BE2C (cell line): ENCODE data around the gene ZNF608.

Source experiments
- DNase-seq: peaks from one replicate; pipeline ENCODE4 v3.0.0-alpha.2; 2020
- H3K27me3 ChIP-seq: fragments of 250-450 bp; sonication (Bioruptor Pico); 2 replicates; pipeline ENCODE4 v1.5.1; 2020; ENCODE audit warnings: mild to moderate bottlenecking
- H3K36me3 ChIP-seq: fragments of 250-450 bp; sonication (Bioruptor Pico); 2 replicates; pipeline ENCODE4 v1.5.1; 2020; ENCODE audit warnings: mild to moderate bottlenecking
- H3K4me1 ChIP-seq: fragments of 250-450 bp; sonication (Bioruptor Pico); 2 replicates; pipeline ENCODE4 v1.5.1; 2020
- H3K4me3 ChIP-seq: 2 replicates; pipeline ENCODE4 v1.5.1; 2011; ENCODE audit warnings: low read depth, low read length
- H3K9me3 ChIP-seq: fragments of 250-450 bp; sonication (Bioruptor Pico); 2 replicates; pipeline ENCODE4 v1.5.1; 2020
- TF ChIP-seq, protein P1 (sequence below): IDR thresholded peaks from 2 replicates; pipeline ENCODE4 v1.5.1; 2012; ENCODE audit warnings: mild to moderate bottlenecking, low read depth, low read length

The ZNF608 gene

DNA sequence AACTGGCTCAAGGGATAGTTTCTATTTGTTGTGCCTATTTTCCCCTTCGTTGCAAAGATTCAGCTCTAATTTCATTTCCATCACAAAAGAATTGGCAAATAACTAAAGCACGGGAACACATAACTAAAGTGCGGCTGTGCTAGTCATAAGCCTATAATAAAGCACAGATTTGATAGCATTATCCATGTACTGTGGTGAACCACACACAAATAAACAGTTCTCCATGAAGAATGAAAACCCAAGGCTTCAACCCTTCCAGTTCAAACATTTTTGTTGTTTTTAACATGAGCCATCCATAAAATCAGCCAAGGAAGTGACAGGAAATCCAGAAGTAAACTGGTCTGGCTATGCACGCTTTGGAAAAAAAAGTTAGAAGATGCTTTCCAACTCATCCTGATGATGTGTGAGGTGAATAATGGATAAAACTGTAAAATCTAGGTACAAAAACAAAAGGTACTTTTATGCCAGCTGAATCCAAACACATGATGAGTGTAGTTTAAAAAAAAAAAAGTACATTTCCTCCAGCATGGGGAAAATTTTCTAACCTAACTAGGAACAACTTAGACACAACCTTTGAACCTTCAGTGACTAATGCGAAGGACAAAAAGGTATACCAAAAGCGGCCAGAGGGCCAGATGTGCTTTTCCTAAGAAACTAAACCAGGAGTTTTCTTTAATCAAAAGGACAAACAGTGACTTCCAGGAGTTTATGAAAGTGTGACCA, 10.2 kb downstream of the ZNF608 start:
- TF ChIP-seq, protein P1, sequence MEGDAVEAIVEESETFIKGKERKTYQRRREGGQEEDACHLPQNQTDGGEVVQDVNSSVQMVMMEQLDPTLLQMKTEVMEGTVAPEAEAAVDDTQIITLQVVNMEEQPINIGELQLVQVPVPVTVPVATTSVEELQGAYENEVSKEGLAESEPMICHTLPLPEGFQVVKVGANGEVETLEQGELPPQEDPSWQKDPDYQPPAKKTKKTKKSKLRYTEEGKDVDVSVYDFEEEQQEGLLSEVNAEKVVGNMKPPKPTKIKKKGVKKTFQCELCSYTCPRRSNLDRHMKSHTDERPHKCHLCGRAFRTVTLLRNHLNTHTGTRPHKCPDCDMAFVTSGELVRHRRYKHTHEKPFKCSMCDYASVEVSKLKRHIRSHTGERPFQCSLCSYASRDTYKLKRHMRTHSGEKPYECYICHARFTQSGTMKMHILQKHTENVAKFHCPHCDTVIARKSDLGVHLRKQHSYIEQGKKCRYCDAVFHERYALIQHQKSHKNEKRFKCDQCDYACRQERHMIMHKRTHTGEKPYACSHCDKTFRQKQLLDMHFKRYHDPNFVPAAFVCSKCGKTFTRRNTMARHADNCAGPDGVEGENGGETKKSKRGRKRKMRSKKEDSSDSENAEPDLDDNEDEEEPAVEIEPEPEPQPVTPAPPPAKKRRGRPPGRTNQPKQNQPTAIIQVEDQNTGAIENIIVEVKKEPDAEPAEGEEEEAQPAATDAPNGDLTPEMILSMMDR = no peak
- Histone ChIP-seq H3K9me3 (no peaks in the 10 kb centered on the region; the same call in 1 of the 2 replicates), H3K4me1 (peaks cover 45% of the 10 kb centered on the region), H3K4me3 (peak overlapping the region; percentile 30), H3K36me3 (no peaks in the 10 kb centered on the region), H3K27me3 (no peaks in the 10 kb centered on the region)
- no peak for DNase-seq

DNA sequence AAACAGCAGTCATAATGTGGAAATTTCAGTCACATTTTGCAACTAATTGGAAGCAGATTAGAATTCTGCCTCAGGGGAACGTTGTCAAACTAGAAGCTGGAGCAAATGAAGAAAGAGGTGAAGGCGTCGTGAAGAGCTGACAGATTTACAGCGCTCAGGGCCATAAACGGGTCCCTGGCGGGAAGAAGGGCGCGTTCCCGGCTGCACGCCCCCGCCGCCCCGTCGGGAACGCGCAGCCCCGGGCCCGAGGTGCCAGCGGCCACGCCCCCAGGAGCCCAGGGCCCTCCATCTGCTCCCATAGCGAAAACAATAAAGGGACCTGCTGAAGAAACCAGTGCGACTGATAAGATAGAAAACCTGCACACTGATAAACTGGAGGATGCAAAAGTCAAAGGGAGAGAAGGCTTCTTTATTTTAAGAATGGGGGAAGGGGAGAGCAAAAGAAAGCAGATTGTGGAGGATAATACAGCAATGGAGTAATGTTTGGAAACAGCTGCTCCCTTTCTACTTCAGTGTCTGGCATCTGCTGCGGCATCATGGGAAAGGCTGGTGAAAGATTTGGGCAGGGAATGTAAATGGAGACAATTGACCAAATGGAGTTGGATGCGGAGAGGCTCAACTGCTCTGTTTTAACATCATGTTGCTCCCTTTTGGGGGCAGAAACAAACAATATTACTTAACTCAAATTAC, 11.1 kb downstream of the ZNF608 start:
- H3K36me3 ChIP-seq = no peaks in the 10 kb centered on the region
- TF ChIP-seq, protein P1 = no peak
- H3K4me1 ChIP-seq = peaks cover 41% of the 10 kb centered on the region
- H3K27me3 ChIP-seq = no peaks in the 10 kb centered on the region
- no peaks in the 10 kb centered on the region; the same call in 1 of the 2 replicates for H3K9me3 ChIP-seq
- peak overlapping the region; percentile 30 for H3K4me3 ChIP-seq
- DNase-seq = peak; percentile 81

DNA sequence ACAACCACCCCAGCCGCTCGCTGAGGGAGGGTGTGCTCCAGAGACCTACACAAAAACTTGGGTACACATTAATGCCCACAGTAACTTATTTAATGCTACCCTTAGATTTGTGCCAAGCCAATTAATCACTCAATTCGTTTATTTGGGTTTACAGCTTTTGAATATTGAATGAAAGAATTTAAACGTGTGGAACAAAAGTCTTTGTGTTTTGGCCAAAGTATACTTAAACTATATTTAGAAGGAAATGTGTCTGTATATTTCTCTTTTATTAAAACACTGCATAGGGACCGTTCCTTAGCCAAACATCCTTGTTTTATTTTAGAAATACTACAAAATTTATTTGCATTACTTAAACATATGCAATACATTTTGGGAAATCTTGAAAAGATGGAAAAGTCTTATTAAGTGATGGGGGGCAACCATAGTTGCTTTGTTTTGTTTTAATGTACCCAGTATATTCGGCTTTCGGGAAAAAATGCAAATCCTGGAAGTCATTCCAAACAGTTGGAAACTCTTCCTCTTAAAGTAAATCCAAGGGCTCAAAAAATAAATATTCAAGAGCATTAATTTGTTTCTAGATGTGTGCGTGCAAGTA, 11.8 kb downstream of the ZNF608 start:
- Histone ChIP-seq H3K9me3 (no peaks in the 10 kb centered on the region; the same call in 1 of the 2 replicates), H3K36me3 (no peaks in the 10 kb centered on the region), H3K27me3 (no peaks in the 10 kb centered on the region), H3K4me3 (peak overlapping the region; percentile 30), H3K4me1 (peaks cover 41% of the 10 kb centered on the region)
- TF ChIP-seq, protein P1 = no peak
- no peak for DNase-seq

DNA sequence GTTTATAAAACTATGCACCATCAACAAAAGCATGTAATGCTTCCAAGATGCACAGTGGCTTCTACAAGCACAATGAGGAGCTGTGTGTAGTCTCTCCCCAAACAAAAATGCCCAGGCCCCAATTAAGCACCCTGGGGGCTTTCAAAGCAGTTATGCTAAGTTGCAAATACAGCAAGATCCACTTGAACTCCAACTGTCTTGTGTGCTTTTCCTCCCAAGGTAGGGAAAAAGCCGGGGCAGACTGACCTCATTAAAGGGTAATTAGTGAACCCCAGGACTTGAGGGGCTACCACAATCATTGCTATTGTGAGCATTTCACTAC, 13.1 kb downstream of the ZNF608 start:
- TF ChIP-seq, protein P1 = no peak
- Histone ChIP-seq H3K4me1 (peaks cover 42% of the 10 kb centered on the region), H3K27me3 (no peaks in the 10 kb centered on the region), H3K9me3 (no peaks in the 10 kb centered on the region; the same call in 1 of the 2 replicates), H3K4me3 (no peak overlapping the region), H3K36me3 (no peaks in the 10 kb centered on the region)
- no peak for DNase-seq

DNA sequence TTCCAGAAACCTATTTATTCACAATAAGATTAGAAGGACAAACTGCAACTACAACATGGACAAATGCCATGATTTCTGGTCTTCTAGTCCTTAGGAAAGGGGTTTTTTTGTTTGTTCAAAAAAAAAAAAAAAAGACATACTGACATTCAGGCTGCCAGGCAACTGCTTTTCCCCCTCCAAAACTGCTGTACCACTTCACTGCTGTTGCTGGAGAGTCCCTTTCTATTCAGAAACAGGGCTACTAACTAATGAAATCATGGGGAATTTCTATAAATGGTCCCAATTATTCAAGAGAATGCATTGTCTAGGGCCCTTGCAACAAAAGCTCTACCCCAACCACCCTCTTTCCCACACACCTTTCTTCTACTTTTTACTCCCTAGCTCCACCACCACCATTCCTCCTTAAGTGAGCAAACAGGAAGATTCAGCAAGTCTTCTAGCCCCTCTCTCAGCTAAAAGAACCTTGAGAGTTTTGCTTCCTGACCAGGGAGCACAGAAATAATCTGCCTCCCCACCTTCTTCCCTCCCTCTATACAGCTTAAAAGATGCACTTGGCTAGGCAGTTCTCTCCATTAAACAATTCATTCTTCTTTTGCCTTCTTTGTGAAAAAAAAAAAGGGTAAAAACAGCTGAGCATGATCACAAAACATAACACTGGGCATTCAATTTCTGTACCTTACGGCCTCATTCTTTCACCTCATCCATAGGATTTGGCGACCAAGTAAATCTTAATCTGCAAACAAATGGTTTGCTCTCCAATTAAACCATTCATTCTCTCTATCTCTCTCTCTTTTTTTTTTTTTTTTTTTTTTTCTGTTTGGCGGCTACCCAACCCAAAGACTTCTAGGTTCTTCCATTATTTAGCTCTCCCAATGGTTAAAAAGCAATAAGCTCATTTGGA, 13.8 kb downstream of the ZNF608 start:
- Histone ChIP-seq H3K9me3 (no peaks in the 10 kb centered on the region; the same call in 1 of the 2 replicates), H3K4me3 (no peak overlapping the region), H3K27me3 (no peaks in the 10 kb centered on the region), H3K36me3 (no peaks in the 10 kb centered on the region), H3K4me1 (peaks cover 36% of the 10 kb centered on the region)
- TF ChIP-seq, protein P1 = no peak
- DNase-seq = no peak
